ENCODE results near the gene ADAMTS13. TPM values are rescaled to one million over a fixed set of nuclear protein-coding genes. Genes with fewer than 3 reads are reported as not detected.

ADAMTS13 gene
- total RNA-seq, 1 donor from 2014 or later = 0.53 TPM

GRCh38 chr9:133463864-133464615 is 41.9 kb downstream of the ADAMTS13 start:
- DNase-seq (ENCODE audit: low read depth) (no peak), FAIRE-seq (no peak)
- TF ChIP-seq CTCF (IDR thresholded peaks at IDR 0.05; ENCODE audit: insufficient read depth, low read length, severe bottlenecking) = no peak

GRCh38 chr9:133464638-133465037 is 42.5 kb downstream of the ADAMTS13 start:
- Histone ChIP-seq H3K36me3 (ENCODE audit: control insufficient read depth, insufficient read depth, low read length) (peaks cover 1% of the 10 kb centered on the region), H3K27me3 (ENCODE audit: control insufficient read depth, insufficient read depth, low read length) (no peaks in the 10 kb centered on the region), H3K4me3 (ENCODE audit: low read depth, low read length) (no peak overlapping the region)
- FAIRE-seq (no peak), DNase-seq (ENCODE audit: low read depth) (no peak)
- TF ChIP-seq CTCF (IDR thresholded peaks at IDR 0.05; ENCODE audit: insufficient read depth, low read length, severe bottlenecking) = no peak

More at GRCh38 chr9:133463864-133464615, 41.9 kb downstream of the ADAMTS13 start:
- Histone ChIP-seq H3K27me3 (ENCODE audit: control insufficient read depth, insufficient read depth, low read length) (no peaks in the 10 kb centered on the region), H3K4me3 (ENCODE audit: low read depth, low read length) (no peak overlapping the region), H3K36me3 (ENCODE audit: control insufficient read depth, insufficient read depth, low read length) (peaks cover 1% of the 10 kb centered on the region)

GRCh38 chr9:133465984-133466383 is 43.8 kb downstream of the ADAMTS13 start:
- DNase-seq (ENCODE audit: low read depth) (no peak), FAIRE-seq (no peak)
- no peak for TF ChIP-seq CTCF (IDR thresholded peaks at IDR 0.05; ENCODE audit: insufficient read depth, low read length, severe bottlenecking)
- H3K4me3 ChIP-seq (ENCODE audit: low read depth, low read length) = no peak overlapping the region
- no peaks in the 10 kb centered on the region for H3K27me3 ChIP-seq (ENCODE audit: control insufficient read depth, insufficient read depth, low read length)
- peaks cover 1% of the 10 kb centered on the region for H3K36me3 ChIP-seq (ENCODE audit: control insufficient read depth, insufficient read depth, low read length)

GRCh38 chr9:133467101-133467500 is 44.9 kb downstream of the ADAMTS13 start:
- Histone ChIP-seq H3K4me3 (ENCODE audit: low read depth, low read length) (no peak overlapping the region), H3K27me3 (ENCODE audit: control insufficient read depth, insufficient read depth, low read length) (no peaks in the 10 kb centered on the region), H3K36me3 (ENCODE audit: control insufficient read depth, insufficient read depth, low read length) (peaks cover 3% of the 10 kb centered on the region)
- no peak for DNase-seq (ENCODE audit: low read depth)
- FAIRE-seq = no peak
- TF ChIP-seq CTCF (IDR thresholded peaks at IDR 0.05; ENCODE audit: insufficient read depth, low read length, severe bottlenecking) = no peak

- H3K4me3 ChIP-seq (ENCODE audit: low read depth, low read length) = no peak overlapping the region
- H3K27me3 ChIP-seq (ENCODE audit: control insufficient read depth, insufficient read depth, low read length) = no peaks in the 10 kb centered on the region
- FAIRE-seq (no peak), DNase-seq (ENCODE audit: low read depth) (no peak)
- no peak for TF ChIP-seq CTCF (IDR thresholded peaks at IDR 0.05; ENCODE audit: insufficient read depth, low read length, severe bottlenecking)
- H3K36me3 ChIP-seq (ENCODE audit: control insufficient read depth, insufficient read depth, low read length) = peaks cover 3% of the 10 kb centered on the region
Measured at GRCh38 chr9:133468374-133468773, 46.2 kb downstream of the ADAMTS13 start.
